HL-60 (cell line): ENCODE results near the gene ZBTB24.
A peak's percentile ranks its signal among the peaks of the same experiment; 100 is the strongest.

Source experiments
- DNase-seq, 2 experiments: peaks; one replicate each; pipeline ENCODE4 v3.0.0-alpha.2; 2010 to 2020; ENCODE audit warnings: low read depth in 1 of 2, low spot score in 1 of 2
- H3K27ac ChIP-seq: fragments of 250-450 bp; sonication (Bioruptor Pico); replicated peaks from 2 replicates; pipeline ENCODE4 v1.5.1; 2020; ENCODE audit warnings: mild to moderate bottlenecking, moderate library complexity
- H3K27me3 ChIP-seq: fragments of 250-450 bp; sonication (Bioruptor Pico); 2 replicates; pipeline ENCODE4 v1.5.1; 2021; ENCODE audit warnings: mild to moderate bottlenecking, moderate library complexity; ENCODE audit not compliant: insufficient read depth, poor library complexity, severe bottlenecking
- H3K4me3 ChIP-seq: replicated peaks from 2 replicates; pipeline ENCODE4 v1.5.1; 2011; ENCODE audit warnings: mild to moderate bottlenecking, control low read depth, low read length; ENCODE audit not compliant: insufficient read depth
- CTCF ChIP-seq: IDR thresholded peaks from one replicate; pipeline ENCODE4 v1.5.1; 2011; ENCODE audit warnings: low read length, control low read depth, inconsistent platforms; ENCODE audit not compliant: insufficient read depth
- GABPA ChIP-seq: IDR thresholded peaks from 2 replicates; pipeline ENCODE4 v1.6.1; 2012; ENCODE audit warnings: low read depth
- POLR2AphosphoS5 ChIP-seq: IDR thresholded peaks from 2 replicates; pipeline ENCODE4 v1.6.1; 2012; ENCODE audit warnings: low read depth
- REST ChIP-seq: IDR thresholded peaks from 2 replicates; pipeline ENCODE4 v1.6.1; 2012; ENCODE audit warnings: low read depth; ENCODE audit not compliant: insufficient replicate concordance
- SPI1 ChIP-seq: IDR thresholded peaks from 2 replicates; pipeline ENCODE4 v1.6.1; 2012; ENCODE audit warnings: low read depth, mild to moderate bottlenecking, borderline replicate concordance
- long read RNA-seq: library from polyadenylated mRNA; unstranded; transcript quantifications from one replicate; pipeline ENCODE4 v2.0.0, GENCODE V29; 2020

The ZBTB24 gene
- long read RNA-seq, full-length matches to known transcripts: 4 of 5 reads
- long read RNA-seq, partial matches to known transcripts: 0 of 5 reads
- long read RNA-seq, other reads (novel, unspliced or antisense): 1 of 5 reads

DNA sequence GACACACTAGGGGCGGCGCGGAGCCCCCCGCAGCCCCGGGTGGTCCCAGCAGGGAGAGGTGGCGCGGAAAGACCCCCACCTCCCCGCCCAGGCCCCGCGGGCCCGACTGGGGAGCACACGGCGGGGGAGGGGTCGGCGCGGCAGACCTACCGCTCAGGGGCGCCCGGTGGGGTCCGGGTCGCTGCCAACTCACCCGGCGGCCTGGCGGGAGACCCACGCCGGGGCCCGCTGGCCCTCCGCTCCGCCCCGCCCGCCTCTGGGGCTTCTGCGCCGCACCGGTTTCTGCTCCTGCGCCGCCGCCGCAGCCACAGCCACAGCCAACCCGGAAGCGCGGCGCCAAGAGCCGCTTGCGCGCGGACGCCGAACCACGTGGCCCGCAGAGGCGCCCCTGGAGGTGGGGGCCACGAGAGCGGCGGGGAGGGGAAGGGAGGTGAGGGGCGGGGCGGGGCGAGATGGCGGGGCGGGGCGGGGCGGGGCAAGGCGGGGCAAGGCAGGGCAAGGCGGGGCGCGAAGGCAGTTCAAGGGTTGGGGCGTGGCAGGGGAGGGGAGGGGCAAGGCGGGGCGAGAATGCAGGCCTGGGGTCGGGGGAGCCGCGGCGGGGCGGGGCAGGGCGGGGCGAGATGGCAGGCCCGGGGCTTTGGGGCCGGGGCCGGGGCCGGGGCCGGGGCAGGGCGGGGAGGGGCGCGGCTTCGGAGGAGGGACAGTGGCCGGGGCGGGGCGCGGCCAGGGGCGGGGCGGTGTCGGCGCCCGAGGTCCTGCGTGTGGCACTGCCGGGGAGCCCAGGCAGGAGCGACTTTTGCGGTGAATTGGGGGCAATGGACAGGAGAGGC lies at the start of gene ZBTB24:
ZBTB24 (minus strand) TSS at position 315 of the 830 bp plus-strand sequence. CDS start 1,193 bp downstream, outside the sequence.
- TF ChIP-seq GABPA (no peak), CTCF (no peak), SPI1 (no peak), REST (peak; percentile 32), POLR2AphosphoS5 (peak; percentile 59; the same call in 1 of the 2 replicates)
- no peaks in the 10 kb centered on the region for H3K27me3 ChIP-seq
- peak within 1 kb of the TSS; percentile 91 for H3K4me3 ChIP-seq
- peak within 1 kb of the TSS; percentile 77 for H3K27ac ChIP-seq
- peak; percentile 78 to 87 for DNase-seq

DNA sequence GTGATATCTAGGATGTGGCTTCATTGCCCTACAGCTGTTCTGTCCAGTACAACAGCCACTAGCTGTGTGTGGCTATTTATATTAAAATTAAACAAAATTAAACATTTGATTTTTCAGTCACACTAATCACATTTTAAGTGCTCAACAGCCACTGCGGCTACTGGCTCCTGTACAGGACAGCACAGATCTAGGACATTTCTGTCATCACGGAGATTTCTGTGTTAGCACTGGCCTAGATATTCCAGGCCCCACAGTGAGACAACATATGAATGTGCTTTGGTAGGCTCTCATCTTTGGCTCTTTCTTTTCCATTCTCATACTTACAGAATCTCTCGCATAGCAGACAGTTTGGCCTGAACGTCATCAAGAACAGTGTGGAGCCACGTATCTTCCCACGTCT lies 48.4 kb upstream of the ZBTB24 start:
- H3K27me3 ChIP-seq: no peaks in the 10 kb centered on the region
- TF ChIP-seq GABPA (no peak), REST (no peak), POLR2AphosphoS5 (no peak), SPI1 (no peak), CTCF (no peak)
- no peak for DNase-seq
- H3K27ac ChIP-seq: no peak overlapping the region
- no peak overlapping the region for H3K4me3 ChIP-seq

DNA sequence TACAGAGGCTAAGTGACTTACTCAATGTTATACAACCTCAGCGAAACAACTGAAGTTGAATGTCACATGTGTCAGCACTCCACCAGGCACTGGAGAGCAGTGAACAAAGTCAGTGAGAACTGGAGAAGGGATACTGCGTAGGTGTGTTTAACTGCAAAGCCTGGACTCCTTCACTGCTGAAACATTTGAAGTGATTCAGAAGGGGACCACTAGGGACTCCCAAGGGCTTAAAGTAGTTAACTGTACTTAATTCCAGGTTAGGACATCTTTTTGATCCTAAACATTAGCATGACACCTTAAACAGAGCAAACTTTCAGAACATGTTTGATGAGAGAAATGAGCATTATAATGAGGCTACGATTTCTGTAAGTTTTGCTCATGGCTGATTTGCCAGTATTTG lies 45.0 kb upstream of the ZBTB24 start:
- no peak overlapping the region for H3K27ac ChIP-seq
- TF ChIP-seq CTCF (no peak), SPI1 (no peak), GABPA (no peak), POLR2AphosphoS5 (no peak), REST (no peak)
- no peak for DNase-seq
- no peaks in the 10 kb centered on the region for H3K27me3 ChIP-seq
- no peak overlapping the region for H3K4me3 ChIP-seq
